ENCODE measurements around the gene FADS1.

GRCh38 chr11:61792310-61793082 lies 24.3 kb downstream of the FADS1 start, which contains the start of the genes FEN1 and TMEM258:
- TF ChIP-seq, protein P1, sequence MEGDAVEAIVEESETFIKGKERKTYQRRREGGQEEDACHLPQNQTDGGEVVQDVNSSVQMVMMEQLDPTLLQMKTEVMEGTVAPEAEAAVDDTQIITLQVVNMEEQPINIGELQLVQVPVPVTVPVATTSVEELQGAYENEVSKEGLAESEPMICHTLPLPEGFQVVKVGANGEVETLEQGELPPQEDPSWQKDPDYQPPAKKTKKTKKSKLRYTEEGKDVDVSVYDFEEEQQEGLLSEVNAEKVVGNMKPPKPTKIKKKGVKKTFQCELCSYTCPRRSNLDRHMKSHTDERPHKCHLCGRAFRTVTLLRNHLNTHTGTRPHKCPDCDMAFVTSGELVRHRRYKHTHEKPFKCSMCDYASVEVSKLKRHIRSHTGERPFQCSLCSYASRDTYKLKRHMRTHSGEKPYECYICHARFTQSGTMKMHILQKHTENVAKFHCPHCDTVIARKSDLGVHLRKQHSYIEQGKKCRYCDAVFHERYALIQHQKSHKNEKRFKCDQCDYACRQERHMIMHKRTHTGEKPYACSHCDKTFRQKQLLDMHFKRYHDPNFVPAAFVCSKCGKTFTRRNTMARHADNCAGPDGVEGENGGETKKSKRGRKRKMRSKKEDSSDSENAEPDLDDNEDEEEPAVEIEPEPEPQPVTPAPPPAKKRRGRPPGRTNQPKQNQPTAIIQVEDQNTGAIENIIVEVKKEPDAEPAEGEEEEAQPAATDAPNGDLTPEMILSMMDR (conservative IDR thresholded peaks at IDR 0.05; ENCODE audit: low read length) = no peak
- no peak for TF ChIP-seq EZH2phosphoT487 (IDR thresholded peaks at IDR 0.05; ENCODE audit: borderline replicate concordance, low read depth, low read length)

Measured in OCI-LY7 (cell line).